HepG2 (cell line): ENCODE measurements around the gene AQP5. TPM values are rescaled to one million over a fixed set of nuclear protein-coding genes. Genes with fewer than 3 reads are reported as not detected.

Experiments used
- ATAC-seq: fragments of 200-7000 bp; cut with Tn5 transposase; 3 replicates; pipeline ENCODE4 v1.9.1; 2020; ENCODE audit warnings: mild to moderate bottlenecking, moderate library complexity
- BruUV-seq: library from RNA; stranded (reverse); fragments of 400-500 nt; replicated peaks from 2 replicates; lab custom pipeline; 2021; lab: Mats Ljungman, UMichigan
- CTCF ChIA-PET: fragments of 300-600 bp; formaldehyde crosslinking; extraction: SDS; loops from one replicate; lab custom pipeline; 2021; ENCODE audit warnings: low total read pairs, inconsistent platforms, low intra/inter-chr PET ratio; lab: Yijun Ruan, JAX
- POLR2A ChIA-PET: fragments of 350-600 bp; sonication (Branson Sonifier 250); formaldehyde crosslinking; loops from one replicate; lab custom pipeline; 2020; ENCODE audit warnings: antibody characterized with exemption, inconsistent platforms; lab: Yijun Ruan, JAX
- DNase-seq: peaks from one replicate; pipeline ENCODE4 v3.0.0-alpha.2; 2015; ENCODE audit warnings: low spot score
- FAIRE-seq: peaks from 3 replicates; lab custom pipeline; 2011; peaks lifted over from hg19 to GRCh38; lab: Jason Lieb, UNC
- H2AFZ ChIP-seq: one replicate; pipeline ENCODE4 v1.6.1; 2011; ENCODE audit warnings: low read length, inconsistent platforms
- H3K27ac ChIP-seq: fragments of 300-600 bp; 3 replicates; pipeline ENCODE4 v1.8.0; 2011; ENCODE audit warnings: mixed run types, mild to moderate bottlenecking, mixed read lengths, low read length, inconsistent platforms; ENCODE audit not compliant: insufficient read depth; ENCODE audit errors: extremely low read length
- H3K27me3 ChIP-seq, 2 experiments: fragments of 200-600 bp in 1 of 2; 2 replicates in 1 of 2; 3 replicates in 1 of 2; pipeline versions ENCODE4 v1.6.0 to v1.8.0; 2011; ENCODE audit warnings: low read length in 2 of 2, mild to moderate bottlenecking in 2 of 2, moderate library complexity in 2 of 2, inconsistent platforms in 1 of 2; ENCODE audit not compliant: insufficient read depth in 2 of 2, control insufficient read depth in 1 of 2
- H3K36me3 ChIP-seq, 2 experiments: fragments of 200-600 bp in 1 of 2; replicated peaks in 1 of 2; 2 replicates in 1 of 2; 3 replicates in 1 of 2; pipeline versions ENCODE4 v1.5.1 to v1.8.0; 2011; ENCODE audit warnings: low read length in 2 of 2, inconsistent platforms in 1 of 2; ENCODE audit not compliant: insufficient read depth in 2 of 2, control insufficient read depth in 1 of 2
- H3K4me1 ChIP-seq: 2 replicates; pipeline ENCODE4 v1.5.1; 2012; ENCODE audit warnings: low read length, inconsistent platforms; ENCODE audit not compliant: insufficient read depth
- H3K4me2 ChIP-seq: 2 replicates; pipeline ENCODE4 v1.6.0; 2011; ENCODE audit warnings: low read depth, low read length, inconsistent platforms
- H3K4me3 ChIP-seq, 3 experiments: fragments of 200-600 bp in 1 of 3; sonication (generic), shearing (Covaris generic) in 1 of 3; replicated peaks in 1 of 3; 2 replicates each; pipeline ENCODE4 v1.5.1; 2011 to 2016; ENCODE audit warnings: low read length in 3 of 3, inconsistent platforms in 2 of 3, low read depth in 2 of 3, mild to moderate bottlenecking in 2 of 3, control low read depth in 1 of 3, mixed read lengths in 1 of 3; ENCODE audit not compliant: insufficient read depth in 1 of 3
- H3K79me2 ChIP-seq: one replicate; pipeline ENCODE4 v1.6.1; 2011; ENCODE audit warnings: low read length, inconsistent platforms; ENCODE audit not compliant: insufficient read depth
- H3K9ac ChIP-seq: 2 replicates; pipeline ENCODE4 v1.6.0; 2011; ENCODE audit warnings: mild to moderate bottlenecking, low read depth, low read length, inconsistent platforms; ENCODE audit not compliant: insufficient read depth
- H3K9me3 ChIP-seq: 2 replicates; pipeline ENCODE4 v1.5.1; 2012; ENCODE audit warnings: mild to moderate bottlenecking, low read length
- H4K20me1 ChIP-seq: 2 replicates; pipeline ENCODE4 v1.6.0; 2011; ENCODE audit warnings: inconsistent platforms, mild to moderate bottlenecking, low read length, moderate library complexity; ENCODE audit not compliant: insufficient read depth
- HINFP ChIP-seq: sonication (generic); formaldehyde crosslinking; IDR thresholded peaks from 2 replicates; pipeline ENCODE4 v1.4.0; 2020; ENCODE audit warnings: low read depth, mild to moderate bottlenecking, missing genetic modification reagents
- SPEN ChIP-seq: sonication (generic); formaldehyde crosslinking; IDR thresholded peaks from 2 replicates; pipeline ENCODE4 v1.5.1; 2020; ENCODE audit warnings: low read depth, mild to moderate bottlenecking, missing genetic modification reagents
- ZBTB33 ChIP-seq: sonication (generic); formaldehyde crosslinking; IDR thresholded peaks from 2 replicates; pipeline ENCODE4 v1.4.0; 2020; ENCODE audit warnings: missing genetic modification reagents
- ZNF318 ChIP-seq: sonication (generic); formaldehyde crosslinking; IDR thresholded peaks from 2 replicates; pipeline ENCODE4 v1.4.0; 2020; ENCODE audit warnings: mild to moderate bottlenecking, missing genetic modification reagents
- ZNF550 ChIP-seq: sonication (generic); formaldehyde crosslinking; IDR thresholded peaks from 2 replicates; pipeline ENCODE4 v1.4.0; 2020; ENCODE audit warnings: mild to moderate bottlenecking, missing genetic modification reagents, borderline replicate concordance
- ZSCAN20 ChIP-seq: sonication (generic); formaldehyde crosslinking; IDR thresholded peaks from 2 replicates; pipeline ENCODE4 v1.4.0; 2020; ENCODE audit warnings: missing genetic modification reagents, mild to moderate bottlenecking, borderline replicate concordance
- WGBS: methylation state at CpG from one replicate; pipeline ENCODE4 v1.1.6; 2017; ENCODE audit warnings: low lambda C conversion rate; 5-methylcytosine and 5-hydroxymethylcytosine counted together
- in situ Hi-C: cut with HindIII; loops from 2 replicates; pipeline ENCODE4 v1.10.0; 2017; ENCODE audit warnings: low pct_unique_long_range_greater_than_20kb; ENCODE audit not compliant: extremely low pct_ligation_motif_present
- intact Hi-C: fragments of 100-400 bp; cut with micrococcal nuclease; formaldehyde crosslinking; loops from one replicate; pipeline ENCODE4 v1.10.0; 2022; ENCODE audit not compliant: unreplicated experiment
- polyA plus RNA-seq, 8 experiments: library from polyadenylated mRNA; depleted of rRNA in 3 of 8; stranded (reverse) in 7 of 8; unstranded in 1 of 8; fragments of >200 nt; fragmentation: Illumina TruSeq in 4 of 8; extraction: Trizol in 4 of 8; gene quantifications; 2 replicates each; pipeline versions ENCODE4 v1.2.1 to v1.2.3, GENCODE V29; 2011 to 2016; ENCODE audit warnings: low read depth in 4 of 8, missing spikeins in 1 of 8, mixed read lengths in 1 of 8; ENCODE audit not compliant: insufficient read depth in 1 of 8
- total RNA-seq, 5 experiments: library from RNA; depleted of rRNA; stranded (reverse); fragments of >200 nt; fragmentation: Illumina TruSeq; extraction: Trizol; gene quantifications; 2 replicates each; pipeline ENCODE4 v1.2.3, GENCODE V29; 2016; ENCODE audit warnings: low read depth in 1 of 5

Gene AQP5
- total and polyA plus RNA-seq, 2 of the 13 experiments (the other 11 are each of a cell fraction or from before 2014, with no cell fraction given) = not detected

- TF ChIP-seq ZBTB33 (no peak), SPEN (no peak), ZSCAN20 (CRISPR knock-in tag) (no peak), HINFP (CRISPR knock-in tag) (no peak)
Measured at GRCh38 chr12:49957570-49957967, 4.1 kb upstream of the AQP5 start (continued).

DNA sequence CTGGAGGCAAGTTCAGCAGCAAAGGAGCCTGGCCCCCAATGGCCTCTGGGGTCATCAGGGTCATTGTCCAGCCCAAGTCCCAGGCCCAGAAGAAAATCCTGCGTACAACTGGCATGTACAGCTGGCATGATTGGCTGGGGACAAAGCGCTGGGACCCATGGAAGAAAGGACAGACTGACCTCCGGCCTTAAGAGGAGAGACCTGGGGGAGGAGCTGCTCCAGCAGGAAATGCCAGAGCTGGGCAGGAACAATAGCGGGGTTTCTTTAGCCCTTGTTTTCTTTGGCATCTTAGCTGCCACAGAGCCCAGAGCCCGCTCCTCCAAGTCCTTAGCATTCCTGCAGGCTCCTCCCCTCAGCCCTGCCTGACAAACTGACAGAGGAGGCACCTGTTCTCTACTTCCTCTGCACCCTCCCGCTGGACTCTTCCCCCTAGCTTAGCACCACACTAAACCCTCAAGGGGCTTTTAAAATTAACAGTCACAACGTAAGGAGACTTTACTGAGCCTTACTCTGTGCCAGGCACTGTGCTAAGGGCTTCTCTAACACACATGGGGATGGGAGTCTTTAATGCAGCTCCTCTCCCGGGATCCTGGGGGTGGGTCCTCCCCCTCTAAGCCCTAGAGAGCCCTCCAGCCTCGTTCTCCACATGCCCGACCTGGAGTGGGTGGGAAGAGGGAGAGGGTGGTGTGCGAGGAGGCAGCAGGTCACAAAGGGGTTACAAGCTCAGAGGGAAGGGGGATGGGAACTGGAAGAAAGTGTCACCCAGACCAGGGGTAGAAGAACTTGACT lies 1.8 kb upstream of the AQP5 start:
- H4K20me1 ChIP-seq = no peaks in the 10 kb centered on the region
- peak overlapping the region; percentile 4; the same call in 1 of the 2 replicates for H3K4me2 ChIP-seq
- H3K4me3 ChIP-seq = no peak overlapping the region
- peaks cover 40% of the 10 kb centered on the region for H3K4me1 ChIP-seq
- 5% methylated on average over 7 of the region's 11 CpGs for WGBS
- FAIRE-seq (no peak), ATAC-seq (no peak), DNase-seq (no peak)
- in situ Hi-C loops (no loop called here), intact Hi-C loops (no loop called here)
- peaks cover 4 to 46% of the 10 kb centered on the region in 2 experiments for H3K27me3 ChIP-seq
- H3K9me3 ChIP-seq = no peaks in the 10 kb centered on the region
- no peaks in the 10 kb centered on the region for H3K79me2 ChIP-seq
- POLR2A ChIA-PET = no interaction called here
- H2AFZ ChIP-seq = no peak overlapping the region
- CTCF ChIA-PET = no interaction called here
- no peak overlapping the region for H3K27ac ChIP-seq
- no peaks in the 10 kb centered on the region for H3K36me3 ChIP-seq
- no peak overlapping the region for H3K9ac ChIP-seq
- BruUV-seq = no TSS peak
- TF ChIP-seq ZNF318 (CRISPR knock-in tag) (no peak), ZNF550 (CRISPR knock-in tag) (no peak)
